ENCODE data around the gene RALY. TPM values are rescaled to one million over a fixed set of nuclear protein-coding genes. Genes with fewer than 3 reads are reported as not detected.

Gene RALY
- total RNA-seq, 6 donors from 2014 or later, result 116 to 157 (median 147) TPM

GRCh38 chr20:34069341-34070078 lies 75.8 kb downstream of the RALY start:
- Histone ChIP-seq H3K36me3 (peaks cover 4 to 25% (median 15%) of the 10 kb centered on the region in 4 donors), H3K27me3 (no peaks in the 10 kb centered on the region), H3K9me3 (no peaks in the 10 kb centered on the region), H3K27ac (peak overlapping the region in 3 of 4 donors; percentile 0 to 25 (median 6)), H3K4me3 (no peak overlapping the region), H3K4me1 (peaks cover 21 to 30% (median 24%) of the 10 kb centered on the region in 4 donors)
- DNase-seq, result peak in 1 of 2 donors; percentile 77
- peak; percentile 81 to 90 for ATAC-seq (ENCODE audit: low FRiP score in 2 of 2)
- 18 to 21% methylated on average over 7 of the region's 7 CpGs for WGBS, 2 donors
- TF ChIP-seq POLR2AphosphoS5 (IDR thresholded peaks at IDR 0.05) (peak in 1 of 2 donors; percentile 44), CTCF (IDR thresholded peaks at IDR 0.05) (peak; percentile 74 to 90 (median 81)), EP300 (IDR thresholded peaks at IDR 0.05) (no peak)

- H3K4me1 ChIP-seq, result peaks cover 19 to 30% (median 21%) of the 10 kb centered on the region in 4 donors
Measured at GRCh38 chr20:34070079-34070439, 76.3 kb downstream of the RALY start.

GRCh38 chr20:34070859-34071258 lies 77.1 kb downstream of the RALY start:
- Histone ChIP-seq H3K4me1 (peaks cover 11 to 25% (median 15%) of the 10 kb centered on the region in 4 donors), H3K36me3 (peaks cover 4 to 37% (median 23%) of the 10 kb centered on the region in 4 donors), H3K27ac (no peak overlapping the region), H3K9me3 (no peaks in the 10 kb centered on the region), H3K4me3 (no peak overlapping the region), H3K27me3 (no peaks in the 10 kb centered on the region)
- 75 to 80% methylated on average over 8 of the region's 8 CpGs for WGBS, 2 donors
- no peak for DNase-seq
- TF ChIP-seq POLR2A (IDR thresholded peaks at IDR 0.05), result no peak
- ATAC-seq (ENCODE audit: low FRiP score in 2 of 2), result no peak

More at GRCh38 chr20:34070079-34070439, 76.3 kb downstream of the RALY start:
- ATAC-seq (ENCODE audit: low FRiP score in 2 of 2) (no peak), DNase-seq (no peak)
- no peak overlapping the region for H3K4me3 ChIP-seq
- no peaks in the 10 kb centered on the region for H3K27me3 ChIP-seq
- no peaks in the 10 kb centered on the region for H3K9me3 ChIP-seq
- TF ChIP-seq POLR2A (IDR thresholded peaks at IDR 0.05) (no peak), CTCF (IDR thresholded peaks at IDR 0.05) (no peak), POLR2AphosphoS5 (IDR thresholded peaks at IDR 0.05) (no peak)
- peak overlapping the region in 1 of 4 donors; percentile 6 for H3K27ac ChIP-seq
- WGBS, 2 donors, result 76 to 86% methylated on average over 3 of the region's 3 CpGs
- H3K36me3 ChIP-seq, result peaks cover 4 to 29% (median 18%) of the 10 kb centered on the region in 4 donors

GRCh38 chr20:34072076-34072475 lies 78.4 kb downstream of the RALY start:
- TF ChIP-seq EP300 (IDR thresholded peaks at IDR 0.05) (no peak), CTCF (IDR thresholded peaks at IDR 0.05) (no peak), POLR2A (IDR thresholded peaks at IDR 0.05) (no peak), POLR2AphosphoS5 (IDR thresholded peaks at IDR 0.05) (no peak)
- Histone ChIP-seq H3K27me3 (no peaks in the 10 kb centered on the region), H3K4me1 (peaks cover 11 to 16% (median 15%) of the 10 kb centered on the region in 4 donors), H3K36me3 (peaks cover 4 to 49% (median 35%) of the 10 kb centered on the region in 4 donors), H3K9me3 (no peaks in the 10 kb centered on the region), H3K27ac (no peak overlapping the region), H3K4me3 (no peak overlapping the region)
- no peak for DNase-seq
- no peak for ATAC-seq (ENCODE audit: low FRiP score in 2 of 2)
- WGBS, 2 donors, result 96 to 97% methylated on average over 5 to 8 of the region's 8 CpGs

- no peaks in the 10 kb centered on the region for H3K27me3 ChIP-seq
- no peak overlapping the region for H3K27ac ChIP-seq
- no peak for ATAC-seq (ENCODE audit: low FRiP score in 2 of 2)
- H3K4me1 ChIP-seq, result peaks cover 11 to 16% (median 15%) of the 10 kb centered on the region in 4 donors
- DNase-seq, result no peak
- peaks cover 5 to 56% (median 42%) of the 10 kb centered on the region in 4 donors for H3K36me3 ChIP-seq
- 88 to 100% methylated on average over 1 of the region's 1 CpG for WGBS, 2 donors
- H3K9me3 ChIP-seq, result no peaks in the 10 kb centered on the region
- TF ChIP-seq POLR2A (IDR thresholded peaks at IDR 0.05) (no peak), POLR2AphosphoS5 (IDR thresholded peaks at IDR 0.05) (no peak), EP300 (IDR thresholded peaks at IDR 0.05) (no peak), CTCF (IDR thresholded peaks at IDR 0.05) (no peak)
- H3K4me3 ChIP-seq, result no peak overlapping the region
Measured at GRCh38 chr20:34072778-34073177, 79.1 kb downstream of the RALY start.

Measured in upper lobe of left lung (tissue), 6 donors.